ENCODE measurements around the gene NUDT3. TPM values are rescaled to one million over a fixed set of nuclear protein-coding genes. Genes with fewer than 3 reads are reported as not detected.
A peak's percentile ranks its signal among the peaks of the same experiment; 100 is the strongest.

The NUDT3 gene
- total RNA-seq, 1 experiment from 2014 or later, result 48.4 TPM

GRCh38 chr6:34391473-34391785, 1.0 kb downstream of the NUDT3 start:
- H3K4me1 Mint-ChIP-seq (ENCODE audit: low read depth, unreplicated experiment), result peaks cover 11% of the 10 kb centered on the region
- no peak overlapping the region for H3K27ac Mint-ChIP-seq (ENCODE audit: unreplicated experiment)
- peaks cover 4% of the 10 kb centered on the region for H3K36me3 Mint-ChIP-seq (ENCODE audit: insufficient read depth, unreplicated experiment)
- H3K9me3 Mint-ChIP-seq (ENCODE audit: low read depth, unreplicated experiment), result no peaks in the 10 kb centered on the region
- CTCF ChIA-PET, result interaction anchor here (0.5 to 4.0 kb wide), 6 partner anchors 23 to 187 kb away, joined by 3 to 30 read pairs (median 3); partner anchors contain the start of genes HMGA1 and SMIM29
- BruUV-seq (replicated peaks), result no TSS peak
- intact Hi-C loops (cut with micrococcal nuclease; ENCODE audit: unreplicated experiment), result loop anchor here (2.0 to 5.0 kb wide), 3 partner anchors 41 to 194 kb away; no protein-coding TSS in a partner anchor
- DNase-seq, result no peak
- TF ChIP-seq CTCF (IDR thresholded peaks at IDR 0.05; ENCODE audit: unreplicated experiment), result no peak
- H3K4me3 Mint-ChIP-seq (ENCODE audit: low read depth, unreplicated experiment), result no peak overlapping the region
- H3K27me3 Mint-ChIP-seq (ENCODE audit: unreplicated experiment), result no peaks in the 10 kb centered on the region

GRCh38 chr6:34390531-34391472, 1.7 kb downstream of the NUDT3 start:
- H3K4me1 Mint-ChIP-seq (ENCODE audit: low read depth, unreplicated experiment), result peaks cover 17% of the 10 kb centered on the region
- CTCF ChIA-PET, result interaction anchor here (0.5 to 4.0 kb wide), 7 partner anchors 24 to 169 kb away, joined by 3 to 30 read pairs (median 3); partner anchors contain the start of genes HMGA1 and SMIM29
- no peak overlapping the region for H3K27ac Mint-ChIP-seq (ENCODE audit: unreplicated experiment)
- no peak overlapping the region for H3K4me3 Mint-ChIP-seq (ENCODE audit: low read depth, unreplicated experiment)
- DNase-seq, result peak; percentile 47
- TF ChIP-seq CTCF (IDR thresholded peaks at IDR 0.05; ENCODE audit: unreplicated experiment), result no peak
- TSS peak; percentile 46 for BruUV-seq (replicated peaks)
- H3K9me3 Mint-ChIP-seq (ENCODE audit: low read depth, unreplicated experiment), result no peaks in the 10 kb centered on the region
- peaks cover 4% of the 10 kb centered on the region for H3K36me3 Mint-ChIP-seq (ENCODE audit: insufficient read depth, unreplicated experiment)
- no peaks in the 10 kb centered on the region for H3K27me3 Mint-ChIP-seq (ENCODE audit: unreplicated experiment)
- intact Hi-C loops (cut with micrococcal nuclease; ENCODE audit: unreplicated experiment), result loop anchor here (2.0 to 5.0 kb wide), 3 partner anchors 40 to 194 kb away; no protein-coding TSS in a partner anchor

- Mint-ChIP-seq H3K4me3 (ENCODE audit: low read depth, unreplicated experiment) (no peak overlapping the region), H3K27me3 (ENCODE audit: unreplicated experiment) (no peaks in the 10 kb centered on the region), H3K9me3 (ENCODE audit: low read depth, unreplicated experiment) (no peaks in the 10 kb centered on the region), H3K4me1 (ENCODE audit: low read depth, unreplicated experiment) (peaks cover 17% of the 10 kb centered on the region), H3K27ac (ENCODE audit: unreplicated experiment) (no peak overlapping the region), H3K36me3 (ENCODE audit: insufficient read depth, unreplicated experiment) (no peaks in the 10 kb centered on the region)
- DNase-seq, result no peak
- no peak for TF ChIP-seq CTCF (IDR thresholded peaks at IDR 0.05; ENCODE audit: unreplicated experiment)
- intact Hi-C loops (cut with micrococcal nuclease; ENCODE audit: unreplicated experiment), result no loop called here
- no TSS peak for BruUV-seq (replicated peaks)
- CTCF ChIA-PET, result interaction anchor here (1.0 kb wide), 1 partner anchor 11 kb away, joined by 3 read pairs; no protein-coding TSS in a partner anchor
Observed at GRCh38 chr6:34389034-34389433, 3.4 kb downstream of the NUDT3 start.

GRCh38 chr6:34388421-34388820, 4.0 kb downstream of the NUDT3 start:
- Mint-ChIP-seq H3K4me3 (ENCODE audit: low read depth, unreplicated experiment) (no peak overlapping the region), H3K36me3 (ENCODE audit: insufficient read depth, unreplicated experiment) (no peaks in the 10 kb centered on the region)
- no TSS peak for BruUV-seq (replicated peaks)

More at GRCh38 chr6:34388421-34388820, 4.0 kb downstream of the NUDT3 start:
- no peak for TF ChIP-seq CTCF (IDR thresholded peaks at IDR 0.05; ENCODE audit: unreplicated experiment)
- no peaks in the 10 kb centered on the region for H3K27me3 Mint-ChIP-seq (ENCODE audit: unreplicated experiment)
- H3K4me1 Mint-ChIP-seq (ENCODE audit: low read depth, unreplicated experiment), result peaks cover 22% of the 10 kb centered on the region
- intact Hi-C loops (cut with micrococcal nuclease; ENCODE audit: unreplicated experiment), result no loop called here
- CTCF ChIA-PET, result interaction anchor here (0.6 kb wide), 1 partner anchor 71 kb away, joined by 3 read pairs; no protein-coding TSS in a partner anchor
- H3K9me3 Mint-ChIP-seq (ENCODE audit: low read depth, unreplicated experiment), result no peaks in the 10 kb centered on the region
- H3K27ac Mint-ChIP-seq (ENCODE audit: unreplicated experiment), result no peak overlapping the region
- no peak for DNase-seq
